A673 (cell line): Measurements from ENCODE around the gene EPB41L4B. TPM values are rescaled to one million over a fixed set of nuclear protein-coding genes. Genes with fewer than 3 reads are reported as not detected.

ENCODE experiments used
- BruUV-seq: library from RNA; stranded (reverse); fragments of 400-500 nt; replicated peaks from 2 replicates; lab custom pipeline; 2021; lab: Mats Ljungman, UMichigan
- CTCF ChIA-PET: fragments of 300-600 bp; sonication (Branson Sonifier 250); formaldehyde crosslinking; loops from one replicate; lab custom pipeline; 2022; ENCODE audit warnings: antibody characterized with exemption; lab: Charles Lee
- POLR2A ChIA-PET: fragments of 300-600 bp; sonication (Branson Sonifier 250); formaldehyde crosslinking; loops from one replicate; lab custom pipeline; 2022; ENCODE audit warnings: antibody characterized with exemption; ENCODE audit not compliant: low non-redundant PET; lab: Charles Lee
- DNase-seq: peaks from one replicate; pipeline ENCODE4 v3.0.0-alpha.2; 2015; ENCODE audit warnings: low spot score
- H3K27ac ChIP-seq: fragments of 200-600 bp; sonication (generic); 2 replicates; pipeline ENCODE4 v1.5.1; 2016; ENCODE audit warnings: mixed run types, low read depth, mild to moderate bottlenecking, mixed read lengths, antibody characterized with exemption, low read length; ENCODE audit not compliant: poor library complexity, severe bottlenecking
- H3K27me3 ChIP-seq: fragments of 200-600 bp; sonication (generic); replicated peaks from 2 replicates; pipeline ENCODE4 v1.6.1; 2017; ENCODE audit warnings: mixed run types, low read depth, mild to moderate bottlenecking, mixed read lengths, antibody characterized with exemption, low read length; ENCODE audit not compliant: insufficient read depth, poor library complexity
- H3K36me3 ChIP-seq: fragments of 200-600 bp; sonication (generic); 2 replicates; pipeline ENCODE4 v1.6.1; 2016; ENCODE audit warnings: mixed run types, mild to moderate bottlenecking, mixed read lengths, antibody characterized with exemption, low read length; ENCODE audit not compliant: insufficient read depth, poor library complexity, severe bottlenecking
- H3K4me1 ChIP-seq: fragments of 200-600 bp; sonication (generic); 2 replicates; pipeline ENCODE4 v1.6.1; 2017; ENCODE audit warnings: mixed run types, mild to moderate bottlenecking, mixed read lengths, antibody characterized with exemption, low read length; ENCODE audit not compliant: insufficient read depth, poor library complexity, severe bottlenecking
- H3K4me3 ChIP-seq: fragments of 200-600 bp; sonication (generic); 2 replicates; pipeline ENCODE4 v1.5.1; 2016; ENCODE audit warnings: low read depth, mixed run types, mild to moderate bottlenecking, mixed read lengths, low read length; ENCODE audit not compliant: poor library complexity, severe bottlenecking
- H3K9me3 ChIP-seq: fragments of 200-600 bp; sonication (generic); 2 replicates; pipeline ENCODE4 v1.6.1; 2016; ENCODE audit warnings: mixed run types, low read depth, mild to moderate bottlenecking, mixed read lengths, antibody characterized with exemption, low read length; ENCODE audit not compliant: poor library complexity, severe bottlenecking
- CTCF ChIP-seq: fragments of 300-800, 200-600 bp; sonication (generic); conservative IDR thresholded peaks from 2 replicates; pipeline ENCODE4 v1.5.1; 2017; ENCODE audit warnings: low read depth, mild to moderate bottlenecking, antibody characterized with exemption, low read length, moderate library complexity, mixed read lengths
- EZH2 ChIP-seq: fragments of 200-600 bp; sonication (generic); IDR thresholded peaks from 2 replicates; pipeline ENCODE4 v1.6.1; 2017; ENCODE audit warnings: borderline replicate concordance, low read depth, mild to moderate bottlenecking, mixed read lengths, antibody characterized with exemption, low read length; ENCODE audit not compliant: poor library complexity, severe bottlenecking
- intact Hi-C: fragments of 100-400 bp; cut with micrococcal nuclease; formaldehyde crosslinking; loops from one replicate; pipeline ENCODE4 v1.10.0; 2022; ENCODE audit not compliant: unreplicated experiment
- total RNA-seq: library from RNA; stranded (reverse); gene quantifications from 2 replicates; pipeline ENCODE4 v1.2.3, GENCODE V29; 2021

Gene EPB41L4B
- total RNA-seq, 1 experiment from 2014 or later, result not detected

GRCh38 chr9:109349421-109349846, 28.6 kb upstream of the EPB41L4B start:
- Histone ChIP-seq H3K4me3 (no peak overlapping the region), H3K4me1 (no peaks in the 10 kb centered on the region), H3K36me3 (no peaks in the 10 kb centered on the region), H3K27ac (no peak overlapping the region), H3K9me3 (no peaks in the 10 kb centered on the region), H3K27me3 (no peaks in the 10 kb centered on the region)
- CTCF ChIA-PET, result no interaction called here
- no peak for DNase-seq
- no TSS peak for BruUV-seq
- POLR2A ChIA-PET, result no interaction called here
- intact Hi-C loops, result no loop called here
- TF ChIP-seq EZH2, result no peak
- TF ChIP-seq CTCF, result no peak

- POLR2A ChIA-PET, result no interaction called here
- no peak overlapping the region for H3K4me3 ChIP-seq
- no TSS peak for BruUV-seq
- H3K27ac ChIP-seq, result no peak overlapping the region
- CTCF ChIA-PET, result interaction anchor here (0.6 kb wide), 1 partner anchor 1010 kb away, joined by 6 read pairs; no protein-coding TSS in a partner anchor
- H3K4me1 ChIP-seq, result no peaks in the 10 kb centered on the region
- DNase-seq, result no peak
- H3K27me3 ChIP-seq, result no peaks in the 10 kb centered on the region
- intact Hi-C loops, result no loop called here
- no peaks in the 10 kb centered on the region for H3K9me3 ChIP-seq
- TF ChIP-seq CTCF, result no peak
- no peak for TF ChIP-seq EZH2
- no peaks in the 10 kb centered on the region for H3K36me3 ChIP-seq
Observed at GRCh38 chr9:109346904-109347303, 26.0 kb upstream of the EPB41L4B start.

GRCh38 chr9:109344866-109345265, 24.0 kb upstream of the EPB41L4B start:
- ChIA-PET CTCF (no interaction called here), POLR2A (no interaction called here)
- no peak for DNase-seq
- no peaks in the 10 kb centered on the region for H3K27me3 ChIP-seq
- intact Hi-C loops, result no loop called here
- H3K36me3 ChIP-seq, result no peaks in the 10 kb centered on the region
- no peaks in the 10 kb centered on the region for H3K4me1 ChIP-seq
- no TSS peak for BruUV-seq
- H3K9me3 ChIP-seq, result no peaks in the 10 kb centered on the region
- no peak for TF ChIP-seq CTCF
- TF ChIP-seq EZH2, result no peak
- H3K27ac ChIP-seq, result no peak overlapping the region
- H3K4me3 ChIP-seq, result no peak overlapping the region
